Stimulated activated CD4-positive, alpha-beta T cell treated with anti-CD3 and anti-CD28 coated beads, Interleukin-4, amount 100 ng/mL, for 48 hours (primary cell): ENCODE data around the gene SORBS1.
"Not testable (repeated sequence)": the region's sequence is repeated elsewhere in the genome, so short reads cannot be mapped to it uniquely, and the experiment has no call there.

Experiments
- DNase-seq, 2 donors: peaks; one replicate each; pipeline ENCODE4 v3.0.0-alpha.2; 2020; ENCODE audit warnings: low read depth in 2 of 2

SORBS1 gene

GRCh38 chr10:95389176-95389575 is 172.0 kb downstream of the SORBS1 start:
- DNase-seq: no peak

DNA sequence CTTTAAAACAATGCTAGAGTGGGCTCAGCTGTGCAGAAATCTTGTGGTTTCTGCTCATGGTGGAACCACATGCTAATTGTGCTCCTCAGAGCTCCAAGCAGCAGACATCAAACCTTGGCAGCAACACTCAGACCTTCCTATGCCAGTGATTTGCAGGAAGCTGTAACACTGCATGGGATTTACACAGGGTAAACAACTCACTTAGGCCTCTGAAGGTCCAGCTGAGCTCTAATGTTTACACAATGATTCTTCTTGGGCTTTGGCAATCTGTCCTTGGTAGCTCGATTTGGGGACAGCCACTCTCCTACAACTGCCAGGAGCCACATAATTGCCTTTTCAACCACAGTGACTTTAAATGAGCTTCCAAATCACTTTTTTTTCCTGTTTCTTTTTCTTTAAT is 172.6 kb downstream of the SORBS1 start:
- no peak for DNase-seq

DNA sequence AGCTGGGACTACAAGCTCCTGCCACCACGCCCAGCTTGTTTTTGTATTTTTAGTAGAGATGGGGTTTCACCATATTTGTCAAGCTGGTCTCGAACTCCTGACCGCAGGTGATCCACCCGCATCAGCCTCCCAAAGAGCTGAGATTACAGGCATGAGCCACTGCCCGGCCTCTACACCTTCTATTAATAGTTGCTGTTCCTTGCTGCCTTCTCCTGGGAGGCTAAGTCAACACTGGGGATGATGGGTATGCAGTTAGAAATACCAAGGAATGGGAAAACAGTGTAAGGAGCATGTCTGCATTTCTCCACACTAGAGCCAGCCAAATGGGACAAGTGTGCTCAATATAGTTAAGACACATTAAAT is 173.1 kb downstream of the SORBS1 start:
- DNase-seq: no peak

DNA sequence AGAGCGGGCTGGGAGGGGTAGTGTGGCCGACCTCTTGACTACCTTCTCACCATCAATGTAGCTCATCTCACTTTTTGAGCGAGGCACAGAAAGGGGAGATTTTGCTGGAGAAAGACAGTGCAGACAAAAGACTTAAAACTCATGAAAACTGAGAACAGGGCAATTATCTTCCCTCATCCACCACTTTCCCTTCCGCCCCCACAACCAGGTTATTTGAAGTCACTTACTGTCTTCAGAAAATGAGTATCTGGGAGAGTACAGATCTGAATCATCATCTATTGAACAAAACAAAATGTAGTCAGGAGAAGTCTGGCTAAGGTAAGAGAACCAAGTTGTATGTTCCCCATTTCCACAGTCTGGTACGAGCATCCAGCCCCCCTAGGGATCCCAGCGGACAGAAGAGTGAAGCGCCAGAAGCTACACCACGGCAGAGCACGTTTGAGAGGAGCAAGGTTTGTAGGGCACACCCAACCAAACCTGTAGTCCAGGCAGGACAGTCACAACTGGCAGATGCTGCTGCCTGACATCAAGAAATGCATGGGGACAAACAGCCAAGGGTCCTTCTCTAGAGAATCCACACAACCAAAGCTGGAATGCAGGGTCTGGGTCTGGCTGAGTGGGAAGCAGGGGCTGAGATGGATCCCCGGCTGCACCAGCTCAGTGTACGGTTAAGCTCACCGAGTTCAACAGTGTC is 177.0 kb downstream of the SORBS1 start:
- peak; percentile 14 to 45 for DNase-seq

- no peak for DNase-seq
Observed at GRCh38 chr10:95382596-95382995, 178.6 kb downstream of the SORBS1 start.

DNA sequence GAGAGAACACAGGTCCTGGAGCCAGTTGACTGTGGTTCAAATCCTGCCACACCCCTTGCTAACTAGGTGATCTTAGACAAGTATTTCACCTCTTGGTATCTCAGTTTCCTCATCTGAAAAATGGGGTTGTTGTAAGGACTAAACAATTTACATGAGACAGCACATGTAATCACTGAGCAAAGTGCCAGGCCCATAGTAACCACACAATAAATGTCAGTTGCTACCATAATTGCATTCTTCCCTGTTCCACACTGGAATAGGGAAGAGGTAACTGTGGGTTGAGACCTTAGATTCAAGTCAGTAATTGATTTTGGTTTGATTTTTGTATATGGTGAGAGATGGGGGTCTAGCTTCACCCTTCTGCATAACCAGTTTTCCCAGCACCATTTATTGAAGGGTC is 179.0 kb downstream of the SORBS1 start:
- DNase-seq: no peak

DNA sequence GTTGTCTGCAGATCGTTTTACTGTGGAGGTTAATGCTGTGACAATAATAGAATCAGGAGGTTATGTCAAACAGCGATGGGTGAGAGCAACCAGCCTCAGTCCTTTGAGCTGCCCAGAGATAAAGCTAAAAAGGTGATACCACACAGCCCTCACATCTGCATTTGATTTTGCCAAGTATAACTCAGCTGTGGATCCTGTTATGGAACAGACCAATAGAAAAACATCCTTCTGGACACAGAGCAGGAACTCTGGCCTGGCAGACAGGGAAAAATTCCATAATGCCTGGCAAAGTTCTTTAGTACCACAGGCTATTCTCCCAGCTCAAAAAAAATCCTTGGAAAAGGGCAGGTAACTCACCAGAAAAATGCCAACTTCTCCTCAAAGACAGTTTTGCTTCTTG is 183.2 kb downstream of the SORBS1 start:
- DNase-seq: no peak

DNA sequence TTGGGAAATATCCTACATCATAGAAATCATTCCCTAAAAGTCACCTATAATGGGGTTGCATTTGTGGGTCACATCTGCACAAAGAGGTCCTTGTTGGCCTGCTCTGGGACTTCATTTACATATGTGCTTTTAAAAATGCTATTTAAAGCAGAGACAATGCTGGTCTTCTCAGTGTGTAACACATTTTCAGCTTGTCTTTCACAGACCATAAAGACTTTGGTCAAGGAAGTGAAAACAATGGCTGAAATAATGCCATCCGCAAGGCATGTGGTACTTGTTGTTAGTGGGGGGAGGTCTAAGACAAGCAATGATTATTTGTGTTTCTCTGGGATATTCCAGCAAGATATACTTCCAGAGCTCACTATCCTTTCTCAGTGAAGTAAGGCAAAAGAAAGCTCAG is 185.8 kb downstream of the SORBS1 start:
- DNase-seq: no peak

DNA sequence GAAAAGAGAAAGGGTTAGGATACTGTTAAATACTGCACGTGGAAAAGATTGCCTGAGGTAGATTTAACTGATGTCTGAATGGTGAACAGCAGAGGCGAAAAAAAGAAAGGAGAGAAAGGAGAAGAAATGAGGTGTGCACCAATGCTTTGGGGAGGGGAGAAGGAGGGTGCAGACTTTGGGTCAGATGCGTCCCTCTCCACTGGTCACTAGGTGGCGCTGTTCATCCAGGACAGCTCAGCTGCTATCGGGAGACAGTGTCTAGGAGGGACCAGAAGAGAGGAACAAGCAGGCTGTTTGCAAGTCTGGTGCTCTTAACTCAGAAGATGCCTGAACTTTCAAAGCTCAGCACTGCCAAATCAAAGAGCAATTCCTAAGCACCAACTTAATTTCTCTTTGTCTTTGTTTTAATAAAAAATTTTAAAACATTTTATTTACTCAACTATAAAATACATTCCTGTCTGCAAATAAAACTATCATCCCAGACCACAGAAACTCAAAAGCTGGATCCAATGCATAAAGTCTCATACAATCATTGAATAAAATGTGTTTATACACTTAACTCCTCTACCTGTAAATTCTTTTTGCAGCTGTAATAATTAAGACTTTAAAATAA is 186.5 kb downstream of the SORBS1 start:
- peak; percentile 56 to 67 for DNase-seq

DNA sequence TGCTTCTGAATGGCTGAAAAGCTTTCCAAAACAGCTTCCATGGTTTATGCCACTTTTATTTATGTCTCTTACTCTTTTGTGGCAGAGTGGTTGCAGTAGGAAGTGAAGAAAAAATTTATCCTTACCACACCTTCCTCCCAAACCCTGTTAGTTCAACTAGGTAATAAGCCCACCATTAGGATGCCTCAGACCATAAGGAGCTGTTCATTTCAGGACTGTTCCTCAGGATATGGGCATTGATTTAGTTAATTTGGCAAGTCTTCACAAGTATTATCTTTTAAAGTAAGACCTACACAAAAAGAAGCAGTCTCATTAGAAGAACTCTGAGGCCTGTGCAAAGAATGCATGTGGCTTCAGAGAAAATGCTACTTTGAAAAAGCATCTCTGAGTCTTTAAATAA is 187.5 kb downstream of the SORBS1 start:
- DNase-seq: no peak

DNA sequence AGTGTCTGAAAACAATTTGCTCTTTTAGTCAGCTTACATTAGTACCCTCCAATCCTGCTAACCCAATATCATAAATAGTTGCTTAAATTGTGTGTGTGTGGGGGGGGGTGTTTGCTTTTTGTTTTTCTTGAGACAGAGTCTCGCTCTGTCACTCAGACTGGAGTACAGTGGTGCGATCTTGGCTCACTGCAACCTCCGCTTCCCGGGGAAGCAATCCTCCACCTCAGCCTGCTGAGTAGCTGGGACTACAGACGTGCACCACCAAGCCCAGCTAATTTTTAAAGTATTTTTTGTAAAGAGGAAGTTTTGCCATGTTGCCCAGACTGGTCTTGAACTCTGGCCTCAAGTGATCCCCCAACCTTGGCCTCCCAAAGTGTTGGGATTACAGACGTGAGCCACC is 196.8 kb downstream of the SORBS1 start:
- DNase-seq: no peak

DNA sequence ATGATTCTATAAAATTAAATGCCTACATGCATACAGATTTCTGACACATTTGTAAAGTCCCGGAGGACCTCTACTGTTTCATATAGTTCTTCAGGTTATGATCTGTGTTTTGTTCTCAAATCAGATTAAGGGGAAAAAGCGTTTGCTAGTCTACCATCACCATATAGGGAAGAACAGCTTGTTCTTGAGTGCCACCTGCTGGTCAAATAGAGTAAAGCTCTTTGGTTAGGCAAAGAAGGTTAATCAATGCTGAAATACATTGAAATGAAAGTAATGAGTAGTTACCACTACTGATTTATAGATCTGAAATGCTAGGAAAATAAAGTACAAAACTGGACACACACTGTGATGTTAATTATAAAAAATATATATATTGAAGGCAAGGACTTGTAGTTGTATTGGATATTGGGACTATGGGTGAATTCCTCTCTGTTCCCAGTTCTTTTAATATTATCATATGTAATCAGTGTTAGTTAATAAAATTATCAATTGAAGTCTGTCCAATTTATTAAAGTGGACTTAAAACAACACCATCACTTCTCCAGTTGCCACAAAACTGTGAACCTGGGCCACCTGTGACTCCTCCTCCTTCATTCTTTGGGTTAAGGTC is 197.8 kb downstream of the SORBS1 start:
- peak; percentile 12 to 44 for DNase-seq

GRCh38 chr10:95360122-95360714 is 201.0 kb downstream of the SORBS1 start:
- no peak for DNase-seq

- DNase-seq: no peak
Observed at GRCh38 chr10:95359466-95359865, 201.7 kb downstream of the SORBS1 start.

- DNase-seq: no peak
Observed at GRCh38 chr10:95356190-95356955, 204.8 kb downstream of the SORBS1 start.

DNA sequence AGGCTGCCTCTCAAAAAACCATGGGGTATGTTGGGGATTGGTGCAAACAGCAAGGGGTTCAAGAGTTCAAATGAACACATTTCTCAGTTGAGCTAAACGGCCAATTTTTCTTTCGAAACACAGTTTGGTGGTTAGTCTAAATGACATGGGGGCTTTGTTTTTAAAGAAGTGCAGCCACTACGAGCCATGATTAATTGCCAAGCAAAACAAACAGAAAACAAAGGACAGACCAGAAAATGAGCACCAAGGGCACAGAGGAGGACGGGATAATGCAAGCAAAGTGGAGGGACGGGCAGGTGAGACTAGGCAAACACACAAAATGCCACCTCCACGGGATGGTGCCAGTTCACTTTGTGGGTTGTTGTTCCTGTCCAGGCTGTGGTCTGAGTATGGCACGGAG is 205.9 kb downstream of the SORBS1 start:
- no peak for DNase-seq

GRCh38 chr10:95354110-95354509 is 207.1 kb downstream of the SORBS1 start:
- DNase-seq: no peak

- DNase-seq: no peak
Observed at GRCh38 chr10:95353123-95353522, 208.0 kb downstream of the SORBS1 start.

GRCh38 chr10:95352684-95353083 is 208.5 kb downstream of the SORBS1 start:
- DNase-seq: no peak

DNA sequence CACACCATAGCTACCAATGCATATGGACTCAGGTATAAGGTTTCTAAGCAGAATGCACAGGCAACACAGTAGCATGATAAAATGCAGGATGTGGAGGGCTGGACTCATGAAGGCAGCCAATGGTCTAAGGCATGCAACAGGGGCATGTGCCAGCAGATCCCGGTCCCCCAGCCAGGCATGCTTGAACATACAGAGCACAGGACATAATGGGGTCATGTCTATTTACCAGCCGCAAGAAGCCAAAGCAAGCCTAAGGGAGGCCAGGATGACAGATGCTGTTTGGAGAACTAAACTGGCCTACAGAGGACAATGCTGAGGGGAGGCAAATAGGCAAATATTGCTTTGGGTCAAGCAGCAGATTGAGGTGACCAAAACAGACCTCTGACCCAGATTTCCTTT is 210.3 kb downstream of the SORBS1 start:
- no peak for DNase-seq

GRCh38 chr10:95350219-95350829 is 210.8 kb downstream of the SORBS1 start:
- DNase-seq: no peak

DNA sequence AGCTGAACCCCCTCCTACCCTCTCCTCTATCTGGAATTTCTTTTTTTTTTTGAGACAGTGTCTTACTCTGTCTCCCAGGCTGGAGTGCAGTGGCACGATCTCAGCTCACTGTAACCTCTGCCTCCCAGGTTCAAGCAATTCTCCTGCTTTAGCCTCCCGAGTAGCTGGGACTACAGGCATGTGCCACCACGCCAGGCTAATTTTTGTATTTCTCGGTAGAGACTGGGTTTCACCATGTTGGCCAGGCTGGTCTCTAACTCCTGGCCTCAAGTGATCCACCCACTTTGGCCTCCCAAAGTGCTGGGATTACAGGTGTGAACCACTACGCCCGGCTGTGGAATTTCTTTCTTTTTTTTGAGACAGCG is 213.8 kb downstream of the SORBS1 start:
- not testable (repeated sequence) for DNase-seq
